ENCODE results near the gene TNP1.

The TNP1 gene

DNA sequence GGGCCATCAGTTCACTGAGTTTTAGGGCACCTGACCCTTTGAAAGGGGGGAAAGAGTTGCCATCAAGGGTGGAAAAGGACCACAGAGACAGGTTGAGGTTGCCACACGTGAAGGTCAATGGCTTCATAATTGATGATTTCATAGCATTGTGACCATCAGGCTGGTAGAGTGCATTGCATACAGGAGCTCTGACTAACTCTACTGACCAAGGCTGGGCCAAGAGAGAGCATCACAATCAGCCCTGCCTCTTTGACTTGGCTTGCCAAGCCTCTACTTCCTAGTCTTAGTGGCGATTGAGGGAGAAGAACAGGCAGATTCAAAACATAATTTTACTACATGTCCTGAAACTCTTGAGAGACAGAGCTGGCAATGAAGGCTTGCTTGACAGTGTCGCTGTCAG is 5.8 kb upstream of the TNP1 start:
- ChIA-PET POLR2A (no interaction called here), CTCF (no interaction called here)
- H3K36me3 ChIP-seq (ENCODE audit: control insufficient read depth in 4 of 4, insufficient read depth in 4 of 4, low read length in 3 of 4): no peaks in the 10 kb centered on the region
- no peaks in the 10 kb centered on the region for H3K9me3 ChIP-seq (ENCODE audit: control extremely low read depth in 1 of 5, control insufficient read depth in 4 of 5, insufficient read depth in 2 of 5, low read depth in 1 of 5, low read length in 4 of 5)
- H3K27me3 ChIP-seq (replicated peaks in 2 of 5; ENCODE audit: control insufficient read depth in 4 of 5, insufficient read depth in 5 of 5, low read length in 4 of 5): peaks cover 0 to 5% (median 0%) of the 10 kb centered on the region in 5 experiments
- no peak overlapping the region for H3K27ac ChIP-seq (ENCODE audit: insufficient read depth in 1 of 2, low read depth in 1 of 2, low read length in 2 of 2, poor library complexity in 1 of 2, severe bottlenecking in 2 of 2)
- DNase-seq: no peak
- WGBS (ENCODE audit: insufficient coverage): 93% methylated on average over 2 of the region's 3 CpGs
- no peaks in the 10 kb centered on the region for H3K4me1 ChIP-seq (ENCODE audit: control extremely low read depth in 1 of 4, control insufficient read depth in 4 of 4, insufficient read depth in 4 of 4, low read length in 3 of 4)
- H3K4me3 ChIP-seq (ENCODE audit: control insufficient read depth in 1 of 7, extremely low read depth in 1 of 7, insufficient read depth in 4 of 7, low read depth in 2 of 7, low read length in 6 of 7): no peak overlapping the region

DNA sequence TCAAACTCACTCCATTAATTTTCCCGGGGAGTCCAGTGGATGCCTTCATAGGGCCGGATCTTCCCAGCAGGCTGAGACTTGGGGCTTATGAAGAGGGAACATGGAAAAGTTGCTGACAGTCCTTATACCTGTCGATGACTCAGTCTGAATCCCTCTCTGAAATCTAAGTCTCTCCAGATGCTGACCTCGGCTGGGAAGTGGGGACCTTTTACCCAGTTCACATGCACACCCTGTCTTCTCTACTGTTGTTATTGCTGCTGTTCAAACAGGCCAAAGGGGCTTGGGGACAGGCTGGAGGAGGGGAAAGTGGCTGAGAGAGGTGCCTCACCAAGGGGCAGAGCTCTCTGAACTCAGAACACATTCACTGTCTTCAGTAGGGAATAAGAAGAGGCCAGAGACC is 4.1 kb upstream of the TNP1 start:
- Histone ChIP-seq H3K4me1 (ENCODE audit: control extremely low read depth in 1 of 4, control insufficient read depth in 4 of 4, insufficient read depth in 4 of 4, low read length in 3 of 4) (no peaks in the 10 kb centered on the region), H3K9me3 (ENCODE audit: control extremely low read depth in 1 of 5, control insufficient read depth in 4 of 5, insufficient read depth in 2 of 5, low read depth in 1 of 5, low read length in 4 of 5) (no peaks in the 10 kb centered on the region), H3K36me3 (ENCODE audit: control insufficient read depth in 4 of 4, insufficient read depth in 4 of 4, low read length in 3 of 4) (no peaks in the 10 kb centered on the region), H3K27ac (ENCODE audit: insufficient read depth in 1 of 2, low read depth in 1 of 2, low read length in 2 of 2, poor library complexity in 1 of 2, severe bottlenecking in 2 of 2) (no peak overlapping the region), H3K4me3 (ENCODE audit: control insufficient read depth in 1 of 7, extremely low read depth in 1 of 7, insufficient read depth in 4 of 7, low read depth in 2 of 7, low read length in 6 of 7) (no peak overlapping the region), H3K27me3 (replicated peaks in 2 of 5; ENCODE audit: control insufficient read depth in 4 of 5, insufficient read depth in 5 of 5, low read length in 4 of 5) (peaks cover 0 to 2% (median 0%) of the 10 kb centered on the region in 5 experiments)
- ChIA-PET CTCF (no interaction called here), POLR2A (no interaction called here)
- 92% methylated on average over 4 of the region's 4 CpGs for WGBS (ENCODE audit: insufficient coverage)
- DNase-seq: no peak

DNA sequence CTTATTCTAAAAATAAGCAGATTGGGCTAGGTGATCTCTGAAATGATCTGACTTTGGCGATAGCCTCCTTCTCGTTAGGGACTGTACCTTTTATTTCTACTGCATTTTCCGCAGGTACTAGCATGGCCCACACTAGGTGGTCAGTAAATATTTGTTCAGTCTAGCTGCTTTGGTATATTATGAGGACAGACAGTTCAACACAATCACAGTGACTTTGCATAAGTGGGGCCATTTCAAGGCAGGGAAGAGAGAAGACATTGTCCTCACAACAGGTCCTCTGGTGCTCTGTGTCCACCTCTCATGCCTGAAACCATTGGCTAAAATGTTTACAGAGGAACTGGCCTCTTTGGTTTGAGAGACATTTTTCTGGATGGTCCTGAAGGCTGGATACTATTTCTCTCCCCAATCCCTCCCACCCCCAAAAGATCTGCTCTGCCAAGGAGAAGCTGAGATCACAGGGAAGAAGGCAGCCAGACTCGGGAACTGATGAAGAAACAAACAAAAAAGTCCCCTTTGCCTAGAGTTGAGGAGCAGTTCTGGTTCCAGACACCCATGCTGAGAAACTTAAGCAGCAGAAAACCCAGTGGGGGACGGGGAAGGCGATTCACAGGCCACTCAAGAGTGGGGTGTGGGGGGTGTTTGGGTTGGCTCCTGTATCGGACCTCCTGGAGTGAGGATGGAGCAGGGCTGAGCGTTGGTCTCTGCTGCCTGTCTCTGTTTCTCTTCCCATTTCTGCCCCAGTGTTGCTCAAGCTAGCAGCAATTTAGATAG is 2.9 kb upstream of the TNP1 start:
- POLR2A ChIA-PET: no interaction called here
- Histone ChIP-seq H3K9me3 (ENCODE audit: control extremely low read depth in 1 of 5, control insufficient read depth in 4 of 5, insufficient read depth in 2 of 5, low read depth in 1 of 5, low read length in 4 of 5) (no peaks in the 10 kb centered on the region), H3K4me3 (ENCODE audit: control insufficient read depth in 1 of 7, extremely low read depth in 1 of 7, insufficient read depth in 4 of 7, low read depth in 2 of 7, low read length in 6 of 7) (no peak overlapping the region), H3K27me3 (replicated peaks in 2 of 5; ENCODE audit: control insufficient read depth in 4 of 5, insufficient read depth in 5 of 5, low read length in 4 of 5) (peaks cover 0 to 2% (median 0%) of the 10 kb centered on the region in 5 experiments), H3K27ac (ENCODE audit: insufficient read depth in 1 of 2, low read depth in 1 of 2, low read length in 2 of 2, poor library complexity in 1 of 2, severe bottlenecking in 2 of 2) (no peak overlapping the region), H3K36me3 (ENCODE audit: control insufficient read depth in 4 of 4, insufficient read depth in 4 of 4, low read length in 3 of 4) (no peaks in the 10 kb centered on the region), H3K4me1 (ENCODE audit: control extremely low read depth in 1 of 4, control insufficient read depth in 4 of 4, insufficient read depth in 4 of 4, low read length in 3 of 4) (peaks cover 0 to 3% (median 0%) of the 10 kb centered on the region in 4 experiments)
- WGBS (ENCODE audit: insufficient coverage): 92% methylated on average over 4 of the region's 8 CpGs
- DNase-seq: no peak
- CTCF ChIA-PET: no interaction called here

DNA sequence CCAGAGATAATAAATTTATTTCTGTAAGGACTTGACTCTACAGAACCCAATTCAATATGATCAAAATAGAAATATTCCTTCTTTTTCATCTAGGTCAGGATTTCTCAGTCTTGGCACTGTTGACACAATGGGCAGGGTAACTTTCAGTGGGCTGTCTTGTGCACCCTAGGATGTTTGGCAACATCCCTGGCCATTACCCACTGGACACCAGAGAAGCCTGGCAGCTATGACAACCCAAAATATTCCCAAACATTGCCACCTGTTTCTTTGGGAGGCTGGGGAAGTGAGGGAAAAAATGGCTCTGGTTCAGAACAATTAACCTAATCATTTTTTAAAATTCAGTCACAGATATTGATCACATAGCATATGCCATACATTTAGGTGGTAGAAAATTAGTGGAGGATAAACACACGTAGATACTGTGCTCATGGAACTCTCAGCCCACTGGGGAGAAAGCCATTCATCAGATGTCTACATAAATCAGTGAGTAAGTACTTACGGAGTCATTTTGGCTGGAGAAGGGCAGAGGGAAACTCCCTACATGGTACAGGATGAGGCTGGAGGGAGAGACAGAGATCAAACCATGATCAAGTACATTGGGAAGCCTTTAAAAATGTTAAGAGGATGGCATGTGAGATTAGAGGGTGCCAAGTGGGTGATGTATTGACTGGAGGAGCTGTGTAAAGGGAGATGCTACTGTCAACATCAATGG is 718 bp upstream of the TNP1 start:
- Histone ChIP-seq H3K4me3 (ENCODE audit: control insufficient read depth in 1 of 7, extremely low read depth in 1 of 7, insufficient read depth in 4 of 7, low read depth in 2 of 7, low read length in 6 of 7) (no peak overlapping the region), H3K27me3 (replicated peaks in 2 of 5; ENCODE audit: control insufficient read depth in 4 of 5, insufficient read depth in 5 of 5, low read length in 4 of 5) (peaks cover 0 to 2% (median 0%) of the 10 kb centered on the region in 5 experiments), H3K27ac (ENCODE audit: insufficient read depth in 1 of 2, low read depth in 1 of 2, low read length in 2 of 2, poor library complexity in 1 of 2, severe bottlenecking in 2 of 2) (no peak overlapping the region), H3K36me3 (ENCODE audit: control insufficient read depth in 4 of 4, insufficient read depth in 4 of 4, low read length in 3 of 4) (no peaks in the 10 kb centered on the region), H3K9me3 (ENCODE audit: control extremely low read depth in 1 of 5, control insufficient read depth in 4 of 5, insufficient read depth in 2 of 5, low read depth in 1 of 5, low read length in 4 of 5) (no peaks in the 10 kb centered on the region), H3K4me1 (ENCODE audit: control extremely low read depth in 1 of 4, control insufficient read depth in 4 of 4, insufficient read depth in 4 of 4, low read length in 3 of 4) (peaks cover 0 to 3% (median 0%) of the 10 kb centered on the region in 4 experiments)
- ChIA-PET POLR2A (no interaction called here), CTCF (no interaction called here)
- no peak for DNase-seq
- WGBS (ENCODE audit: insufficient coverage): 88% methylated on average over 2 of the region's 2 CpGs

DNA sequence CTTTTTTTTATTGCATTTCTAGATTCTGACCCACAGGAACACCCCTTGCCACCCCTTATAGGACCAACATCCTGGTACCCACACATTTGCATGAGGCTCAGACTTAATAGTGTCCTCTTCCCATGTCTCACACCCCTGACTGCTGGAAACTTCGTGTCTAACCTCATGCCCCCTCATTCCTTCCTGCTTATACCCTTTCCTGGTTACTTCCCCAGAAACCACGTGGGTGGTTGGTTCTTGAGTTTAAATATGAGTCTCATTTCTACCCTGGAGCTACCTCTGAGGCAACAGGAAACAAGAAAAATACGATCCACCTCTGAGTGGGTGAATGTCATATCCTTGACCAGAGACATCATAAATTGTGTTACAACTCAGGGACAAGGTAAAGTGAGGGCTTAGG is 1.6 kb downstream of the TNP1 start:
- ChIA-PET POLR2A (no interaction called here), CTCF (interaction anchor here (1.2 kb wide), 1 partner anchor 16 kb away, joined by 3 read pairs; no protein-coding TSS in a partner anchor)
- H3K9me3 ChIP-seq (ENCODE audit: control extremely low read depth in 1 of 5, control insufficient read depth in 4 of 5, insufficient read depth in 2 of 5, low read depth in 1 of 5, low read length in 4 of 5): no peaks in the 10 kb centered on the region
- no peaks in the 10 kb centered on the region for H3K36me3 ChIP-seq (ENCODE audit: control insufficient read depth in 4 of 4, insufficient read depth in 4 of 4, low read length in 3 of 4)
- no peak overlapping the region for H3K4me3 ChIP-seq (ENCODE audit: control insufficient read depth in 1 of 7, extremely low read depth in 1 of 7, insufficient read depth in 4 of 7, low read depth in 2 of 7, low read length in 6 of 7)
- H3K27ac ChIP-seq (ENCODE audit: insufficient read depth in 1 of 2, low read depth in 1 of 2, low read length in 2 of 2, poor library complexity in 1 of 2, severe bottlenecking in 2 of 2): no peak overlapping the region
- H3K27me3 ChIP-seq (replicated peaks in 2 of 5; ENCODE audit: control insufficient read depth in 4 of 5, insufficient read depth in 5 of 5, low read length in 4 of 5): peaks cover 0 to 2% (median 0%) of the 10 kb centered on the region in 5 experiments
- no peak for DNase-seq
- H3K4me1 ChIP-seq (ENCODE audit: control extremely low read depth in 1 of 4, control insufficient read depth in 4 of 4, insufficient read depth in 4 of 4, low read length in 3 of 4): peaks cover 0 to 3% (median 0%) of the 10 kb centered on the region in 4 experiments
- 50% methylated on average over 1 of the region's 3 CpGs for WGBS (ENCODE audit: insufficient coverage)

DNA sequence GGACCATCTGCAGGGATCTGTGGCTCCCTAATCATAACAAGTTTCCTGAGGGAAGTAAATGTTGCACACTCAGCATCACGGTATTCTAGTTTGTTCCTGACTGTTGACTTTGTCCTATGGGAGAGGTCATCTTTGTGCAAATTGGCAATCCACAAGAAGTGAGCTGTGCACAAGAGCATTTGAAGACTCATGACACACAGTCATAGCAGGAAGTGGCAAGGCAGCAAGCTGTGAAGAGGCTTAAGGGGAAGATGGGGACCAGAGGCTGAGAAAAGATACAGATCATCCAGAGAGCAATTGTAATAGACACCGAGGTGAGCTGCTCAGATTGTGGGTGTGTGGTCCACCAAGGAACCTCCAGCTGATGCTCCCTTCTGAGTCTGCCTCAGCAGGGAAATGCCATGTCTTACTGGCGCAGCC is 2.7 kb downstream of the TNP1 start:
- POLR2A ChIA-PET: no interaction called here
- H3K4me1 ChIP-seq (ENCODE audit: control extremely low read depth in 1 of 4, control insufficient read depth in 4 of 4, insufficient read depth in 4 of 4, low read length in 3 of 4): peaks cover 0 to 3% (median 0%) of the 10 kb centered on the region in 4 experiments
- peak in 2 of 3 donors; percentile 3 to 6 for DNase-seq
- no peaks in the 10 kb centered on the region for H3K27me3 ChIP-seq (replicated peaks in 2 of 5; ENCODE audit: control insufficient read depth in 4 of 5, insufficient read depth in 5 of 5, low read length in 4 of 5)
- CTCF ChIA-PET: no interaction called here
- no peaks in the 10 kb centered on the region for H3K36me3 ChIP-seq (ENCODE audit: control insufficient read depth in 4 of 4, insufficient read depth in 4 of 4, low read length in 3 of 4)
- 96% methylated on average over 2 of the region's 3 CpGs for WGBS (ENCODE audit: insufficient coverage)
- no peak overlapping the region for H3K4me3 ChIP-seq (ENCODE audit: control insufficient read depth in 1 of 7, extremely low read depth in 1 of 7, insufficient read depth in 4 of 7, low read depth in 2 of 7, low read length in 6 of 7)
- no peak overlapping the region for H3K27ac ChIP-seq (ENCODE audit: insufficient read depth in 1 of 2, low read depth in 1 of 2, low read length in 2 of 2, poor library complexity in 1 of 2, severe bottlenecking in 2 of 2)
- no peaks in the 10 kb centered on the region for H3K9me3 ChIP-seq (ENCODE audit: control extremely low read depth in 1 of 5, control insufficient read depth in 4 of 5, insufficient read depth in 2 of 5, low read depth in 1 of 5, low read length in 4 of 5)

DNA sequence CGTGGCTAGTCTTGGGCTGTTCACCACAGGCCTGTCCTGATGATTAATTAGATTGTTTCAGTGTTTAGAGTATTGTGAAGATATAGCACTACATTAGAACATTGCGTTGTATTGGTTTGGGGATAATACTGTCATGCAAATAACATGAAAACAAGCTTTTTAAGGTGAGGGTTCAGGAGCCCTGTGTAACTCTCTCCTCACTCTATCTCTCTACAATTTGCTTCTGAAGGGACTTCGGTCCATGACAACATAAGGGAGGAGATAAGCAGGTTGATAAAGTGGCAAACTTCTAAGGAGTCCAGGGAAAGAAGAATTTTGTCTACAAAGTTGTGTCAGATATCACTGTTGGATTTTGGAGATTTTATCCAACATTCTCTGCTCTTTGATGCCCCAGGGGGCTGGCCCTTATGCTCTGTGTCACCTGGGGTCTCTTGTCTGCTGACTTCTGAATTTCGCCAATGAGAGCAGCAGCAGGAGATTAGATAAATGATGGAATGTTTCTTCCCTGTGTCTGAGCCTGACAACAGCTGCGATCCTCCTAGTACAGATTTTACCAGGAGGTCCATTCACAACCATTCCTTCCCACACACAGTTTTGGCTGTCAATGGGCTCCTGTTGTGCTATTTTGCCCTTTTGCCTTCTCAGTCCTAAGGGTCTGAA is 3.3 kb downstream of the TNP1 start:
- peaks cover 0 to 3% (median 0%) of the 10 kb centered on the region in 4 experiments for H3K4me1 ChIP-seq (ENCODE audit: control extremely low read depth in 1 of 4, control insufficient read depth in 4 of 4, insufficient read depth in 4 of 4, low read length in 3 of 4)
- CTCF ChIA-PET: no interaction called here
- no peaks in the 10 kb centered on the region for H3K9me3 ChIP-seq (ENCODE audit: control extremely low read depth in 1 of 5, control insufficient read depth in 4 of 5, insufficient read depth in 2 of 5, low read depth in 1 of 5, low read length in 4 of 5)
- POLR2A ChIA-PET: no interaction called here
- H3K4me3 ChIP-seq (ENCODE audit: control insufficient read depth in 1 of 7, extremely low read depth in 1 of 7, insufficient read depth in 4 of 7, low read depth in 2 of 7, low read length in 6 of 7): no peak overlapping the region
- no peak for DNase-seq
- H3K27me3 ChIP-seq (replicated peaks in 2 of 5; ENCODE audit: control insufficient read depth in 4 of 5, insufficient read depth in 5 of 5, low read length in 4 of 5): no peaks in the 10 kb centered on the region
- no peaks in the 10 kb centered on the region for H3K36me3 ChIP-seq (ENCODE audit: control insufficient read depth in 4 of 4, insufficient read depth in 4 of 4, low read length in 3 of 4)
- H3K27ac ChIP-seq (ENCODE audit: insufficient read depth in 1 of 2, low read depth in 1 of 2, low read length in 2 of 2, poor library complexity in 1 of 2, severe bottlenecking in 2 of 2): no peak overlapping the region
- WGBS (ENCODE audit: insufficient coverage): 89% methylated on average over 1 of the region's 5 CpGs

Measured in common myeloid progenitor, CD34-positive (primary cell).